Stomach (tissue), 9 donors: Measurements from ENCODE around the gene IL1RAPL2. TPM values are rescaled to one million over a fixed set of nuclear protein-coding genes. Genes with fewer than 3 reads are reported as not detected.

Source experiments
- DNase-seq, 2 donors: peaks; one replicate each; pipeline versions ENCODE4 v3.0.0 to v3.0.0-alpha.2; 2013 to 2019
- H3K27ac ChIP-seq, 5 donors: fragments of 200-600 bp in 4 of 5; sonication (generic) in 4 of 5; one replicate each; pipeline ENCODE4 v1.5.1; 2013 to 2019; ENCODE audit warnings: mild to moderate bottlenecking in 1 of 5, moderate library complexity in 1 of 5
- H3K27me3 ChIP-seq, 3 donors: fragments of 200-600 bp; sonication (generic); one replicate each; pipeline ENCODE4 v1.5.1; 2017 to 2019; ENCODE audit warnings: mixed run types in 1 of 3
- H3K36me3 ChIP-seq, 4 donors: fragments of 200-600 bp; sonication (generic); 1 replicate in 3 of 4; 2 replicates in 1 of 4; pipeline ENCODE4 v1.5.1; 2016 to 2019
- H3K4me1 ChIP-seq, 4 donors: fragments of 200-600 bp; sonication (generic); one replicate each; pipeline ENCODE4 v1.5.1; 2016 to 2019
- H3K4me3 ChIP-seq, 4 donors: fragments of 200-600 bp; sonication (generic) in 3 of 4; one replicate each; pipeline ENCODE4 v1.5.1; 2016 to 2019; ENCODE audit warnings: mild to moderate bottlenecking in 1 of 4
- H3K9me3 ChIP-seq, 4 donors: fragments of 200-600 bp; sonication (generic); one replicate each; pipeline ENCODE4 v1.5.1; 2016 to 2019
- EP300 ChIP-seq: sonication (generic); formaldehyde crosslinking; IDR thresholded peaks from one replicate; pipeline ENCODE4 v1.6.1; 2017; ENCODE audit warnings: antibody characterized with exemption
- POLR2A ChIP-seq, 4 donors: fragments of 450-650 bp; IDR thresholded peaks; one replicate each; pipeline ENCODE4 v1.6.1; 2016; ENCODE audit warnings: antibody characterized with exemption in 4 of 4, control low read depth in 2 of 4, mild to moderate bottlenecking in 1 of 4, moderate library complexity in 1 of 4
- POLR2AphosphoS5 ChIP-seq, 3 donors: sonication (generic); formaldehyde crosslinking; IDR thresholded peaks; one replicate each; pipeline ENCODE4 v1.6.1; 2016; ENCODE audit warnings: antibody characterized with exemption in 3 of 3
- WGBS, 5 donors: extraction: QIAGEN DNeasy Blood & Tissue Kit in 3 of 5; methylation state at CpG; one replicate each; pipeline versions ENCODE4 v1.1.5 to v1.1.7; 2013 to 2018; 5-methylcytosine and 5-hydroxymethylcytosine counted together
- intact Hi-C: fragments of 100-400 bp; cut with DNase I; formaldehyde crosslinking; loops from one replicate; pipeline ENCODE4 v1.15.1; 2023; ENCODE audit warnings: low total_unique reads
- polyA plus RNA-seq, 3 donors: library from polyadenylated mRNA; stranded (reverse); fragments of 200-250 nt; gene quantifications; one replicate each; pipeline ENCODE4 v1.2.3, GENCODE V29; 2013
- total RNA-seq, 5 donors: library from RNA; depleted of rRNA; stranded (reverse); fragments of >200 nt; gene quantifications; one replicate each; pipeline versions ENCODE4 v1.1.0 to v1.2.3, GENCODE V29; 2014 to 2016
- TF ChIP-seq, protein P1 (sequence below), 7 experiments: fragments of 450-650 bp in 4 of 7; fragments of 200-600 bp in 3 of 7; sonication (generic) in 3 of 7; IDR thresholded peaks; one replicate each; pipeline ENCODE4 v1.5.1; 2016 to 2019; ENCODE audit warnings: antibody characterized with exemption in 7 of 7, control low read depth in 2 of 7, mild to moderate bottlenecking in 1 of 7
- donor health status: healthy with polysubstance abuse.
- donor health status: Bipolar disorder and iron deficiency.
- donor health status: healthy.

IL1RAPL2 gene
- total and polyA plus RNA-seq, 8 donors = 1.1 TPM; not detected in 7

GRCh38 chrX:104564335-104564734 lies 1.7 kb upstream of the IL1RAPL2 start:
- Histone ChIP-seq H3K27me3 (peaks cover 3 to 53% (median 47%) of the 10 kb centered on the region in 3 donors), H3K9me3 (no peaks in the 10 kb centered on the region), H3K4me1 (peaks cover 0 to 27% (median 17%) of the 10 kb centered on the region in 4 donors), H3K4me3 (no peak overlapping the region), H3K27ac (no peak overlapping the region), H3K36me3 (no peaks in the 10 kb centered on the region)
- DNase-seq = no peak
- TF ChIP-seq POLR2A (IDR thresholded peaks at IDR 0.05) (no peak), EP300 (no peak), POLR2AphosphoS5 (IDR thresholded peaks at IDR 0.05) (no peak)
- TF ChIP-seq, protein P1, sequence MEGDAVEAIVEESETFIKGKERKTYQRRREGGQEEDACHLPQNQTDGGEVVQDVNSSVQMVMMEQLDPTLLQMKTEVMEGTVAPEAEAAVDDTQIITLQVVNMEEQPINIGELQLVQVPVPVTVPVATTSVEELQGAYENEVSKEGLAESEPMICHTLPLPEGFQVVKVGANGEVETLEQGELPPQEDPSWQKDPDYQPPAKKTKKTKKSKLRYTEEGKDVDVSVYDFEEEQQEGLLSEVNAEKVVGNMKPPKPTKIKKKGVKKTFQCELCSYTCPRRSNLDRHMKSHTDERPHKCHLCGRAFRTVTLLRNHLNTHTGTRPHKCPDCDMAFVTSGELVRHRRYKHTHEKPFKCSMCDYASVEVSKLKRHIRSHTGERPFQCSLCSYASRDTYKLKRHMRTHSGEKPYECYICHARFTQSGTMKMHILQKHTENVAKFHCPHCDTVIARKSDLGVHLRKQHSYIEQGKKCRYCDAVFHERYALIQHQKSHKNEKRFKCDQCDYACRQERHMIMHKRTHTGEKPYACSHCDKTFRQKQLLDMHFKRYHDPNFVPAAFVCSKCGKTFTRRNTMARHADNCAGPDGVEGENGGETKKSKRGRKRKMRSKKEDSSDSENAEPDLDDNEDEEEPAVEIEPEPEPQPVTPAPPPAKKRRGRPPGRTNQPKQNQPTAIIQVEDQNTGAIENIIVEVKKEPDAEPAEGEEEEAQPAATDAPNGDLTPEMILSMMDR (IDR thresholded peaks at IDR 0.05) = no peak
- 52 to 71% (median 67%) methylated on average over 6 to 9 of the region's 9 CpGs for WGBS, 5 donors
- intact Hi-C loops = no loop called here

- Histone ChIP-seq H3K9me3 (no peaks in the 10 kb centered on the region), H3K36me3 (no peaks in the 10 kb centered on the region), H3K27me3 (peaks cover 3 to 53% (median 47%) of the 10 kb centered on the region in 3 donors), H3K4me1 (peaks cover 0 to 27% (median 17%) of the 10 kb centered on the region in 4 donors), H3K4me3 (peak overlapping the region in 1 of 4 donors; percentile 34), H3K27ac (no peak overlapping the region)
- 6 to 50% (median 15%) methylated on average over 36 to 39 of the region's 39 CpGs for WGBS, 5 donors
- TF ChIP-seq EP300 (no peak), POLR2A (IDR thresholded peaks at IDR 0.05) (no peak), POLR2AphosphoS5 (IDR thresholded peaks at IDR 0.05) (no peak)
- TF ChIP-seq, protein P1 (IDR thresholded peaks at IDR 0.05) = no peak
- DNase-seq = no peak
- intact Hi-C loops = no loop called here
Measured at GRCh38 chrX:104564921-104565703, 887 bp upstream of the IL1RAPL2 start.

DNA sequence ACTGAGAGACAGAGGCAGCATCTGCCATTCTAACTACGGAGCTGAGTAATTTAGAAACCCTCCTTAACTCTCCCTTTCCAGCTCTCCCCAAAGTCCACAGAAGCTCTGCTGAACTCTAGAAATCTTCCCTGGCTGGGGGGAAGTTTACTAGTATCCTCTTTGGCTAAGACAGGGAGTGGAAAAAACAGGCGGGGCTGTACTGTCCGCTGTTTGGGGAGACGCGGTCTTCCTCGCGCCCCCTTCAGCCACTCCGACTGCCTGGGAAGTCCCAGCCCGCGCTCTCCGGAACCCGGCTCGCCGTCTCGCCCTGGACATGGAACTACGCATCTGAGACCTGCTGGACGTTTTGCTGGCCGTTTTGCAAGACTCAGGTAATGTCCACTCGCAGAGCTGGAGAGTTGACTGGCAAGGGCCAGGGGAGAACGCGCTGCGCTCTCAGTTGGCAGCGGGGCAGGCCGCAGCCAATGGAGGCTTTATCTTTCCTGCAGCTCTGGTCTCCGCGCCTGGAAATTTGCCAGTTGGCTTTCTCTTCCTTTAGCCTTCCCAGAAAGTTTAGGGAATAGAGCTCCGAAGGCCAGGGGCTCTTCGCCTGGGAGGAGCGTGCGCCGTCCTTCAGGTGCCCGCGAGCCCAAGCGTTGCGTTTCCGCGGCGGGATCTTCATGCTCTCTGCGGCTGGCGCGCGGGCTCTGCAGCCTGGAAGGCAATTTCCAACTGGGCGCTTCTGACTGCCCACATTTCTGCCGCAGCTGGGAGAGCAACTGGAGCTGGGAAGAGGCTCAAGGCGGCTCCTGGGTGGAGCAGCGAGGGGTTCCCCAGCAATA lies 892 bp downstream of the IL1RAPL2 start:
- peaks cover 3 to 53% (median 47%) of the 10 kb centered on the region in 3 donors for H3K27me3 ChIP-seq

GRCh38 chrX:104567506-104567905 lies 1.5 kb downstream of the IL1RAPL2 start:
- Histone ChIP-seq H3K4me1 (peaks cover 0 to 27% (median 17%) of the 10 kb centered on the region in 4 donors), H3K27me3 (peaks cover 3 to 53% (median 47%) of the 10 kb centered on the region in 3 donors), H3K27ac (no peak overlapping the region), H3K4me3 (peak overlapping the region in 1 of 4 donors; percentile 39), H3K9me3 (no peaks in the 10 kb centered on the region), H3K36me3 (no peaks in the 10 kb centered on the region)
- no peak for DNase-seq
- 2 to 46% (median 13%) methylated on average over 8 to 14 of the region's 14 CpGs for WGBS, 5 donors
- TF ChIP-seq POLR2AphosphoS5 (IDR thresholded peaks at IDR 0.05) (no peak), EP300 (no peak), POLR2A (IDR thresholded peaks at IDR 0.05) (no peak)
- TF ChIP-seq, protein P1 (IDR thresholded peaks at IDR 0.05) = no peak
- intact Hi-C loops = no loop called here

More for the DNA sequence above, 892 bp downstream of the IL1RAPL2 start:
- H3K27ac ChIP-seq = no peak overlapping the region
- no peak for TF ChIP-seq EP300
- TF ChIP-seq, protein P1 (IDR thresholded peaks at IDR 0.05) = no peak
- no peak for TF ChIP-seq POLR2A (IDR thresholded peaks at IDR 0.05)
- no peak for TF ChIP-seq POLR2AphosphoS5 (IDR thresholded peaks at IDR 0.05)
- H3K36me3 ChIP-seq = no peaks in the 10 kb centered on the region
- no peaks in the 10 kb centered on the region for H3K9me3 ChIP-seq
- intact Hi-C loops = no loop called here
- H3K4me3 ChIP-seq = peak overlapping the region; percentile 7 to 39 (median 28)
- H3K4me1 ChIP-seq = peaks cover 0 to 27% (median 17%) of the 10 kb centered on the region in 4 donors
- WGBS, 5 donors = 2 to 45% (median 6%) methylated on average over 3 to 46 of the region's 46 CpGs
- DNase-seq = peak in 1 of 2 donors; percentile 31
